HG02763 (cell line): ENCODE measurements around the gene FERMT3.
A peak's percentile ranks its signal among the peaks of the same experiment; 100 is the strongest.

Source experiments
- ATAC-seq: cut with Tn5 transposase; IDR thresholded peaks from one replicate; pipeline ENCODE4 v1.9.1; 2021; ENCODE audit warnings: mild to moderate bottlenecking, moderate library complexity; ENCODE audit not compliant: unreplicated experiment

Gene FERMT3

DNA sequence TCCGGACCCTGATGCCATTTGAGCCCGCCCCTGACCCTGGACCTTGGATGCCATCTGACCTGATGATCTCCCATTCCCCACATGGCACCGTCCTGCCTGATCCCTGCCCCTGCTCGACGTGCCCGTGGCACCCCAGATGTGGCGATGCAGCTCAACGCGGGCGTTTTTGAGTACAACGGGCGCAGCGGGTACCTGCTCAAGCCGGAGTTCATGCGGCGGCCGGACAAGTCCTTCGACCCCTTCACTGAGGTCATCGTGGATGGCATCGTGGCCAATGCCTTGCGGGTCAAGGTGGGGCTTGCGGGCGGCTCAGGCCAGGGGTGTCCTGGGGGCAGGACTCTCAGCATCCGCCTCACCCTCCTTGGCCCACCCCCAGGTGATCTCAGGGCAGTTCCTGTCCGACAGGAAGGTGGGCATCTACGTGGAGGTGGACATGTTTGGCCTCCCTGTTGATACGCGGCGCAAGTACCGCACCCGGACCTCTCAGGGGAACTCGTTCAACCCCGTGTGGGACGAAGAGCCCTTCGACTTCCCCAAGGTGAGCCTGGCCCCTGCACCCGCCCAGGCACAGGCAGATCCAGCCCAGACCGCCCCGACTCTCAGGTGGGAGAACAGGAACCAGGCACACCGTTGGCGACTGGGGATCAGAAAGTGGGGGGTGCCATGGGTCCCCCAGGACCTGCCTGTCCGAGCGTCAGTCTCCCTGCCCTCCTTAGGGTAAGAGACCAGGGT lies 55.9 kb downstream of the FERMT3 start:
- ATAC-seq, result no peak

DNA sequence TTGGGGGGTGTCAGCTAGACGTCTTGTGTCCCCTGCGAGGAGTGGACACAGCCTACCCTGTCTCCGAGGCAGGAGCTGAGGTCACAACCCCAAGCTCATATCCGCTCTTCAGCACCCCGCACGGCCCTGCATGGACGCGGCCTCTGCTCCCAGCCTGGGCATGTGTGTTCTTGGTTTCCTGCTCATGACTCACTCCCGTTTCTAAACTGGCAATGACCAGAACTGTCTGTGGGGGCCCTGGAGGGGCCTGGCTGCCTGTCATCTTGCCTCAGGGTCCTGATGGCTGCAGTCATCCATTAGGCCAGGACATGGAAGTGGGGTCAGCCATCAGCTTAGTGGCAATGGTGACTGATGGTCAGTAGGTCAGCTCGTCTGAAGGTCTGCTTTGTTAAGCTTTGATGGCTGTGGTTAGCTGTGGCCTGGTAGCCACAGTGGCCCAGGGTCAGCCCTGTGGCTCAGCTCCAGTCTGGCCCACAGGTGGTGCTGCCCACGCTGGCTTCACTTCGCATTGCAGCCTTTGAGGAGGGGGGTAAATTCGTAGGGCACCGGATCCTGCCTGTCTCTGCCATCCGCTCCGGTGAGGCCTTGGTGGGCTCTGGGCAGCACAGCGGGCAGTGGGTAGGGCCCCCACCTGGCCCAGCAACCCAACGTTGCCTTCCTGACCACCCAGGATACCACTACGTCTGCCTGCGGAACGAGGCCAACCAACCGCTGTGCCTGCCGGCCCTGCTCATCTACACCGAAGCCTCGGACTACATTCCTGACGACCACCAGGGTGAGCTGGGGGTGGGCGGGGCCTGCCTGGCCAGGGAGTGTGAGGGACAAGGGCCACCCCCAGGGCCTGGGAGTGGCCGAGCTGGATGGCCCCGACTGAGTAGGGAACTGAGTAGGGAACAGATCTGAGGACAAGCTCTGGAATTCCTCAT lies 56.8 kb downstream of the FERMT3 start:
- ATAC-seq, result no peak

DNA sequence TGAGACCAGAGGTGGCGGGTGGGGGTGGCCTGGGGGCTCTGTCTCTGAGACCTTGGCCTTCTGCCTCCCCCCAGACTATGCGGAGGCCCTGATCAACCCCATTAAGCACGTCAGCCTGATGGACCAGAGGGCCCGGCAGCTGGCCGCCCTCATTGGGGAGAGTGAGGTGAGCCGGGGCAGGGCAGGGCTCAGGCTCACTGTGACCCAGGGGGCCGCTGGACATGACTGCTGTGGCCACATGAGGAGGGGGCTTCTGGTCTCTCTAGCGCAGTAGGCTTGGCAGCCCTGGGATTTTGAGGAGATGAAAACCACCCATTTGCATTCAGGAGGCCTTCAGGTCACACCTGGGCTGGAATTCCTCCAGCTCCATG lies 57.4 kb downstream of the FERMT3 start:
- ATAC-seq, result no peak

DNA sequence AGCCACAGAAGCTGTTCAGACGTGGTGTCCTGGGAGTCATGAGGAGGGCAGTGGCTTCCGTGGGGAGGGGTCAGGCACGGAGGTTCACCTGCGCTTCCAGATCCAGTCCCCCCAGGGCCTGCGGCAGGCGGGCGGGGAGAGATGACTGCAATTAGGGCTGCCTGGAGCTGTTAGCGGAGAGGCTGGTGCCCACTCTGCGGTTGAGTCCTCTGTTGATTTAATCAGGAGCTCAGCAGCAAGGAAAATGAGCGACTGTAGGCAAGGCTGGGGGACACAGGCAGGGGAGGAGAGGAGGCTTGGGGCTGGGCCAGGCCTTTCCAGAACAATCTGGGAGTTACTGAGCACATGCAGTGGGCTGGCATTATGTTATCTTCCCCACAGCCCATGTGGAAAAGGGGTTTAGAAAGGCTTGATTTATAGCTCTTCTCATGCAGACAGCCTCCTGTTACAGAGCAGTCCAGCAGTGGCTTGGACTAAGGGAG lies 57.9 kb downstream of the FERMT3 start:
- ATAC-seq, result no peak

DNA sequence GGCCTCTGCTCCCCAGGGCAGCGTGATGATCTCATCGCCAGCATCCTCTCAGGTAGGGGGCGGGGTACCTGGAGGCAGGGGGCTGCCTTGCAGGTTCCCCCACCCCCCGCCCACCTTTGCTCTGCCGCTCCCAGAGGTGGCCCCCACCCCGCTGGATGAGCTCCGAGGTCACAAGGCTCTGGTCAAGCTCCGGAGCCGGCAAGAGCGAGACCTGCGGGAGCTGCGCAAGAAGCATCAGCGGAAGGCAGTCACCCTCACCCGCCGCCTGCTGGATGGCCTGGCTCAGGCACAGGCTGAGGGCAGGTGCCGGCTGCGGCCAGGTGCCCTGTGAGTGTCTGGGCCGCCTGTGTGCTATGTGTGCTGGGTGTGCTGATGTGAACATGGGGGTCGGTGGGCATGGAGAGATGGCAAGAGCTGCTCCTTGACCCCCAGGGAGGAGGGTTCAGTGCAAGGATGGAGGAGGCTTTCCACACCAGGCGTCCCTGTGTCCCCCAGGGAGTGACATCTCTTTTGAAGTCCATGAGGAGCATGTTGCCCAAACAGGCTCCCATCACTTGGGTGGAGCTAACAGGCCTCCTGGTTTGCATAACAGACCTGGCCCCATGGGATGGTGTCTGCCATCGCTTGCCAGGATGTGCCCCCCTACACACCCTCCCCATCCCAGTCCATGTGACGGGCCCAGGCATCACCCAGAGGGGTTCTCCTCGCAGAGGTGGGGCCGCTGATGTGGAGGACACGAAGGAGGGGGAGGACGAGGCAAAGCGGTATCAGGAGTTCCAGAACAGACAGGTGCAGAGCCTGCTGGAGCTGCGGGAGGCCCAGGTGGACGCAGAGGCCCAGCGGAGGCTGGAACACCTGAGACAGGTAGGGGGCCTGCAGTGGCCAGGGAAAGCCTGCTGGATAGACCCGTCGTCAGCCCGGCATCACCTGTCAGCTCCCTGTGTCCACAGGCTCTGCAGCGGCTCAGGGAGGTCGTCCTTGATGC lies 58.9 kb downstream of the FERMT3 start:
- no peak for ATAC-seq

DNA sequence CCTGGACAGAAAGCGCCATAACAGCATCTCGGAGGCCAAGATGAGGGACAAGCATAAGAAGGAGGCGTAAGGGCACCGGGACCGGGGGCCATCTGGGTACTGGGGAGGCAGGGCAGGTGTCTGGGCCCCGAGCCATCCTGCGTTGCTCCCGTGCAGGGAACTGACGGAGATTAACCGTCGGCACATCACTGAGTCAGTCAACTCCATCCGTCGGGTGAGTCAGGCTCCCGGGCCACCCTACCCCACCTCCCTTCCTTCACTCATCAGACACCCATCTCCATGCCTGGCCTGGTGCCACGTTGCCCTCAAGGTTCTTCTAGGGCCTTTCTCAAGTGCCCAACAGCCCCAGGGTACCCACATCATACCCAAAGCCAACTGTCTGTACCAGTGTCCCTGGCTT lies 59.8 kb downstream of the FERMT3 start:
- no peak for ATAC-seq

DNA sequence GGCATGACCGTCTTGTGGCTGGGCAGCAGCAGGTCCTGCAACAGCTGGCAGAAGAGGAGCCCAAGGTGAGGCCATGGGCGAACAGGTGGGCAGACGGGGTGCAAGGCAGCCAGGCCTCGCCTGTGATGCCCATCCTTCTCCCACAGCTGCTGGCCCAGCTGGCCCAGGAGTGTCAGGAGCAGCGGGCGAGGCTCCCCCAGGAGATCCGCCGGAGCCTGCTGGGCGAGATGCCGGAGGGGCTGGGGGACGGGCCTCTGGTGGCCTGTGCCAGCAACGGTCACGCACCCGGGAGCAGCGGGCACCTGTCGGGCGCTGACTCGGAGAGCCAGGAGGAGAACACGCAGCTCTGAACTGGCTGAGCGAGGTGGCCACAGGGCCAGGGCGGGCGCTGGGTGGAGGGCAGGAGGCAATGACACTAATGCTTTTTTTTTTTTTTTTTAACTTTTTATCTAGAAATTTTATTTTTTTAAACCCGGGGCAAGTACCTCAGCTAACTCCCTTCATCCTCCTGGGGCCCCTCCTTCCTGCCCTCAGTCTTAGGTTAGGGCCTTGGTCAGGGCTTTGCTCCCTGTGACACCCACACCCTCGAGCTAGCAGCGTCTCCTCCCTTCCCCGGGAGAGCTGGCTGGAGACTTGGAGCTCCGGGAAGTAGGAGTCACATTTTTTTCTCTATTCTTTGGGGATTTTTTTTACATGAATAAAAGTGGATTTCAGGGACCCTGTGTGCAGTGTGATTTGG lies 60.9 kb downstream of the FERMT3 start:
- no peak for ATAC-seq

DNA sequence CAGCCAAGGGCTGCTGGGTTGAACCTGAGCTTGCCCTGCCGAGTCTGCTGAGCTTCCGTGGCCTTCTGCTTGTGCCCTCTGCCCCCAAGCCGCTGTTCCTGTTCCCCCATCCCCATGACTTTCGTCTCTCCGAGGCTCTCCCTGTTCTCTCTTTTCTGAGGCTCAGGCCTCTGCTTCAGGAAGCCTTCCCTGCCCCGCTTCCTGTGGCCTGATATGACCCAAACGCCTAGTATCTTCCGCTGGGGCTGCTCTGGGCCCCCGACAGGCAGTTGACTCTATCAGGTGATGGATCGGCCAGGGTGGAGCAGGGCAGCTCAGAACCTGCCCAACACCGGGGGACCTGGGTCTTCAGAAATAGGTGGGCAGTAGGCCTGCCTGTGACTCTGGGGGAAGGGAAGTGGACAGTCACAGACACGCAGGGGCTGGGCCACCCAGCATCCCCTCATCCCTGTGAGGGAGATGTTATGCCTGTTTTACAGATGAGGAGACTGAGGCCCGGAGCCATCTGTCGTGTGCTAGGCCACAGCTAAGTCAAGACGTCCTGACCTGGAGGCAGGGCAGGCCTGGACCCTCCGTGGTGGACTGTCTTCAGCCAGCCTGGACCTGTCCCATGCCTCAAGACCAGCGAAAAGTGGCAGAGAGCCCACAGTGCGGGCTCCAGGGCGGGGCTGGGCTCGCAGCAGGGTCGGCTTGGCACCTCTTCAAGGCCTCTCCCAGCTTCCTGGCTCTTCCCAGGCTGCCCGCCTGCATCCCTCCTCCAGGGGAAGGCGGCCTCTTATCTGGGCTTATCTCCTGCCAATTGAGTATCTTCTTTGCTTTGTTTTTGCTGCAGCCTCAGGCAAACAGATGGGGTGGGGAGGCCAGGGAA lies 61.7 kb downstream of the FERMT3 start:
- no peak for ATAC-seq

DNA sequence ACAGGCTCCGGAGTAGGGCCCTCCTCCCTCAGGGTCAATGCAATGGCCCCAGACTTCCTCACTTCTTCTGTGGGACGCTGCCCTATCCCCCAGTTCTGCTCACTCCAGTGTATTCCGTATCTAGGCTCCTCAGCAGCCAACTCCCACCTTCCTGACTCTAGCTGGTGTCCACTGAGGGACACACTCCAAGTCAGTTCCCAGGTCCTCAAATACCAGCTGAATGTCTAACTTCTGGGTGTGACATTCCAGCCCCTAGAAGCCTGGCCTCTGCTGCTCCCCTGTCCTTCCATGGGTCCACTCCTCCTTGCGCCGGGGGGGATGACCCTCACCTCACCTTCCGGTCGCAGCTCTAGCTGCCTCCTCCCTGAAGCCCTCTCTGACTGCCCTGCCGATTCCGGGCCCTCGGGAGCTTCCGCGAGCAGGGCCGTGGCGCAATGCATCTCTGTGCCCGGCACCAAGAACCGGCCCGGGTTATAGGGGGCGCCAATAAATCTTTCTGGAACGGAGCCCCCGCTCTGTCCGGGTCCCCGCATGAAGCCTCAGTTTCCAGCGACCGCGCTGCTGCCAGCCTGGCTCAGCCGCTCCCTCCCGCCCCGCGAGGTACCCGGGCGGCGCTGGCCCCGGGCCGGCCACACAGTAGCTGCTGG lies 62.5 kb downstream of the FERMT3 start:
- peak; percentile 10 for ATAC-seq

DNA sequence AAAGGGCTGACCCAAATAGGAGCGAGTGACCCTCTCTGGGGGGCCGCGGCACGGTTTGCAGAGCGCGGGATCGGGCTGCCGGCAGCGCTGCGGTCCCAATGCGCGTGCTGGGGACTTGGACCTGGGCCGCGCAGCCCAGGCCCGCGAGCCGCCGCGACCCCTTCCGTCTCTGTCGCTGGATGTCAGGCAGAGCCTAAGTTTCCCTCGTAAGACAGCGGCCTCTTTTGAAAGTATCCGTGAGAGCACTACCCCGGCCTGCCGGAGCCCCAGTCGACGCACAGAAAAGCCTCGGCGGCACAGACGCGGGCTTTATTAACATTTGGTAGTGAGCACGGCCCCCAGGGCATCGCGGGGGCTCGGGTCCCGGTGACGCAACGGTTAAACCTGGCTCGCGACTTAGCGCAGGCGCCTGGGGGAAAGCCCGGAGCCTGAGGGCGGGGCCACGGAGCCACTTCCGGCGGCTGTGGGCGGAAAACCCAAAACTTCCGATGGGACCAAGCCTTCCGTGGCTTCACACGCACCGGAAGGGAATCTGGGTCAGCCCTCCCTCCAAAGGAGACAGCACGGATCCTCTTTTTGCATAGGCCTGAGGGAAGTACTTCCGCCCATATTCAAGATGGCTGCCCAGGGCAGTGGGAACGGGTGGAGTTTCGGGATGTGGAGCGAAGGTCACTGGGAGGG lies 63.2 kb downstream of the FERMT3 start:
- peak; percentile 74 for ATAC-seq
